Measurements from ENCODE around the gene TBC1D22A. TPM values are rescaled to one million over a fixed set of nuclear protein-coding genes. Genes with fewer than 3 reads are reported as not detected.
A peak's percentile ranks its signal among the peaks of the same experiment; 100 is the strongest.

The TBC1D22A gene
- total RNA-seq, 2 donors from 2014 or later, result 21.5 to 23.1 TPM

GRCh38 chr22:47209040-47209514 is 446.6 kb downstream of the TBC1D22A start:
- H3K9me3 ChIP-seq, result no peaks in the 10 kb centered on the region
- TF ChIP-seq POLR2A (IDR thresholded peaks at IDR 0.05) (no peak), CTCF (IDR thresholded peaks at IDR 0.05) (no peak)
- intact Hi-C loops (cut with DNase I), result no loop called here
- no peak overlapping the region for H3K4me3 ChIP-seq
- no peaks in the 10 kb centered on the region for H3K4me1 ChIP-seq
- no peaks in the 10 kb centered on the region for H3K27me3 ChIP-seq
- no peaks in the 10 kb centered on the region for H3K36me3 ChIP-seq (replicated peaks in 1 of 2; ENCODE audit: insufficient read depth in 1 of 2, low read depth in 2 of 2)
- ATAC-seq, result no peak
- 62 to 71% methylated on average over 8 to 12 of the region's 12 CpGs for WGBS, 2 donors
- no peak overlapping the region for H3K27ac ChIP-seq
- DNase-seq, result peak in 1 of 4 donors; percentile 7

GRCh38 chr22:47209547-47210023 is 447.1 kb downstream of the TBC1D22A start:
- WGBS, 2 donors, result 89 to 97% methylated on average over 6 to 13 of the region's 13 CpGs
- TF ChIP-seq CTCF (IDR thresholded peaks at IDR 0.05) (no peak), POLR2A (IDR thresholded peaks at IDR 0.05) (no peak)
- intact Hi-C loops (cut with DNase I), result no loop called here
- DNase-seq, result peak in 1 of 4 donors; percentile 6
- Histone ChIP-seq H3K27me3 (no peaks in the 10 kb centered on the region), H3K9me3 (no peaks in the 10 kb centered on the region), H3K4me3 (no peak overlapping the region), H3K4me1 (no peaks in the 10 kb centered on the region), H3K27ac (no peak overlapping the region), H3K36me3 (replicated peaks in 1 of 2; ENCODE audit: insufficient read depth in 1 of 2, low read depth in 2 of 2) (no peaks in the 10 kb centered on the region)
- ATAC-seq, result no peak

GRCh38 chr22:47210112-47210657 is 447.7 kb downstream of the TBC1D22A start:
- no peak for TF ChIP-seq CTCF (IDR thresholded peaks at IDR 0.05)
- no peak for TF ChIP-seq POLR2A (IDR thresholded peaks at IDR 0.05)
- H3K27me3 ChIP-seq, result no peaks in the 10 kb centered on the region
- ATAC-seq (no peak), DNase-seq (no peak)
- no peak overlapping the region for H3K27ac ChIP-seq
- 93 to 97% methylated on average over 19 of the region's 19 CpGs for WGBS, 2 donors
- H3K4me3 ChIP-seq, result no peak overlapping the region
- intact Hi-C loops (cut with DNase I), result no loop called here
- no peaks in the 10 kb centered on the region for H3K4me1 ChIP-seq
- no peaks in the 10 kb centered on the region for H3K36me3 ChIP-seq (replicated peaks in 1 of 2; ENCODE audit: insufficient read depth in 1 of 2, low read depth in 2 of 2)
- no peaks in the 10 kb centered on the region for H3K9me3 ChIP-seq

GRCh38 chr22:47210686-47211085 is 448.2 kb downstream of the TBC1D22A start:
- TF ChIP-seq CTCF (IDR thresholded peaks at IDR 0.05) (no peak), POLR2A (IDR thresholded peaks at IDR 0.05) (no peak)
- DNase-seq, result no peak
- intact Hi-C loops (cut with DNase I), result no loop called here

More at GRCh38 chr22:47210686-47211085, 448.2 kb downstream of the TBC1D22A start:
- ATAC-seq, result no peak
- Histone ChIP-seq H3K36me3 (replicated peaks in 1 of 2; ENCODE audit: insufficient read depth in 1 of 2, low read depth in 2 of 2) (no peaks in the 10 kb centered on the region), H3K27ac (no peak overlapping the region), H3K4me1 (no peaks in the 10 kb centered on the region), H3K27me3 (no peaks in the 10 kb centered on the region), H3K9me3 (no peaks in the 10 kb centered on the region), H3K4me3 (no peak overlapping the region)
- 86 to 87% methylated on average over 9 of the region's 9 CpGs for WGBS, 2 donors
